Breast epithelium (tissue), 4 donors: ENCODE data around the gene UBE2K. TPM values are rescaled to one million over a fixed set of nuclear protein-coding genes. Genes with fewer than 3 reads are reported as not detected.
"Not testable (repeated sequence)": the region's sequence is repeated elsewhere in the genome, so short reads cannot be mapped to it uniquely, and the experiment has no call there.

Experiments used
- DNase-seq, 2 donors: peaks; one replicate each; pipeline ENCODE4 v3.0.0-alpha.2; 2019; ENCODE audit warnings: low spot score in 2 of 2
- H3K27ac ChIP-seq, 2 donors: fragments of 200-600 bp; sonication (generic) in 1 of 2; one replicate each; pipeline ENCODE4 v1.5.1; 2016 to 2019; ENCODE audit warnings: mild to moderate bottlenecking in 1 of 2
- H3K27me3 ChIP-seq, 2 donors: fragments of 200-600 bp; sonication (generic) in 1 of 2; one replicate each; pipeline versions ENCODE4 v1.5.1 to v1.6.0; 2017 to 2019; ENCODE audit warnings: control low read depth in 1 of 2, mild to moderate bottlenecking in 1 of 2
- H3K36me3 ChIP-seq: fragments of 200-600 bp; one replicate; pipeline ENCODE4 v1.5.1; 2019
- H3K4me1 ChIP-seq, 2 donors: fragments of 200-600 bp; sonication (generic); one replicate each; pipeline ENCODE4 v1.5.1; 2016 to 2019; ENCODE audit warnings: control low read depth in 1 of 2
- H3K4me3 ChIP-seq, 3 donors: fragments of 200-600 bp; sonication (generic); 1 replicate in 2 of 3; 2 replicates in 1 of 3; pipeline ENCODE4 v1.5.1; 2016 to 2019; ENCODE audit warnings: mild to moderate bottlenecking in 3 of 3, moderate library complexity in 2 of 3
- H3K9me3 ChIP-seq, 2 donors: fragments of 200-600 bp; sonication (generic) in 1 of 2; one replicate each; pipeline ENCODE4 v1.5.1; 2016 to 2019; ENCODE audit warnings: control low read depth in 1 of 2
- CTCF ChIP-seq, 3 donors: fragments of 450-650 bp; IDR thresholded peaks; one replicate each; pipeline ENCODE4 v1.5.1; 2016 to 2017; ENCODE audit warnings: antibody characterized with exemption in 3 of 3, mild to moderate bottlenecking in 3 of 3, moderate library complexity in 3 of 3
- POLR2A ChIP-seq: fragments of 450-650 bp; IDR thresholded peaks from one replicate; pipeline ENCODE4 v1.6.1; 2016; ENCODE audit warnings: antibody characterized with exemption, mild to moderate bottlenecking, moderate library complexity
- POLR2AphosphoS5 ChIP-seq, 3 donors: sonication (generic); formaldehyde crosslinking; IDR thresholded peaks; one replicate each; pipeline ENCODE4 v1.6.1; 2017; ENCODE audit warnings: antibody characterized with exemption in 3 of 3
- intact Hi-C: fragments of 100-400 bp; cut with DNase I; formaldehyde crosslinking; loops from one replicate; pipeline ENCODE4 v1.15.1; 2023; ENCODE audit warnings: low total_unique reads
- total RNA-seq, 3 donors: library from RNA; depleted of rRNA; stranded (reverse); fragments of >200 nt; gene quantifications; one replicate each; pipeline ENCODE4 v1.1.0, GENCODE V29; 2016

The UBE2K gene
- total RNA-seq, 3 donors from 2014 or later = 28.5 to 31.0 (median 29.9) TPM

- no peak overlapping the region for H3K27ac ChIP-seq
- H3K9me3 ChIP-seq = no peaks in the 10 kb centered on the region
- H3K4me1 ChIP-seq = no peaks in the 10 kb centered on the region
- intact Hi-C loops = no loop called here
- H3K27me3 ChIP-seq = no peaks in the 10 kb centered on the region
- no peak for DNase-seq
- H3K4me3 ChIP-seq = no peak overlapping the region
- TF ChIP-seq CTCF (IDR thresholded peaks at IDR 0.05) = no peak
- no peak for TF ChIP-seq POLR2A
- no peaks in the 10 kb centered on the region for H3K36me3 ChIP-seq
Measured at GRCh38 chr4:39655211-39655610, 42.7 kb upstream of the UBE2K start.

GRCh38 chr4:39655876-39656275 lies 42.1 kb upstream of the UBE2K start:
- Histone ChIP-seq H3K4me1 (no peaks in the 10 kb centered on the region), H3K27me3 (no peaks in the 10 kb centered on the region), H3K27ac (no peak overlapping the region), H3K4me3 (no peak overlapping the region), H3K36me3 (no peaks in the 10 kb centered on the region), H3K9me3 (no peaks in the 10 kb centered on the region)
- intact Hi-C loops = no loop called here
- TF ChIP-seq CTCF (IDR thresholded peaks at IDR 0.05) (no peak), POLR2A (no peak), POLR2AphosphoS5 (IDR thresholded peaks at IDR 0.05) (peak in 1 of 3 donors; percentile 55)
- no peak for DNase-seq

GRCh38 chr4:39656638-39657037 lies 41.3 kb upstream of the UBE2K start:
- H3K27ac ChIP-seq, H3K36me3 ChIP-seq, H3K27me3 ChIP-seq, H3K4me1 ChIP-seq, DNase-seq, H3K4me3 ChIP-seq, intact Hi-C loops, H3K9me3 ChIP-seq: not testable (repeated sequence)

- no peak overlapping the region for H3K27ac ChIP-seq
- intact Hi-C loops = no loop called here
Measured at GRCh38 chr4:39657465-39657864, 40.5 kb upstream of the UBE2K start.

GRCh38 chr4:39658756-39659155 lies 39.2 kb upstream of the UBE2K start:
- Histone ChIP-seq H3K27ac (no peak overlapping the region), H3K36me3 (no peaks in the 10 kb centered on the region), H3K27me3 (no peaks in the 10 kb centered on the region), H3K4me1 (no peaks in the 10 kb centered on the region), H3K4me3 (no peak overlapping the region), H3K9me3 (no peaks in the 10 kb centered on the region)
- TF ChIP-seq POLR2AphosphoS5 (IDR thresholded peaks at IDR 0.05) (no peak), CTCF (IDR thresholded peaks at IDR 0.05) (no peak), POLR2A (no peak)
- no peak for DNase-seq
- intact Hi-C loops = no loop called here

More at GRCh38 chr4:39657465-39657864, 40.5 kb upstream of the UBE2K start:
- H3K4me1 ChIP-seq = no peaks in the 10 kb centered on the region
- H3K9me3 ChIP-seq = no peaks in the 10 kb centered on the region
- H3K27me3 ChIP-seq = no peaks in the 10 kb centered on the region
- no peaks in the 10 kb centered on the region for H3K36me3 ChIP-seq
- no peak for DNase-seq
- TF ChIP-seq POLR2A (no peak), POLR2AphosphoS5 (IDR thresholded peaks at IDR 0.05) (no peak), CTCF (IDR thresholded peaks at IDR 0.05) (no peak)
- H3K4me3 ChIP-seq = no peak overlapping the region

GRCh38 chr4:39660045-39660444 lies 37.9 kb upstream of the UBE2K start:
- no peak overlapping the region for H3K4me3 ChIP-seq
- H3K36me3 ChIP-seq = no peaks in the 10 kb centered on the region
- no peaks in the 10 kb centered on the region for H3K27me3 ChIP-seq
- H3K4me1 ChIP-seq = no peaks in the 10 kb centered on the region
- no peak overlapping the region for H3K27ac ChIP-seq
- intact Hi-C loops = no loop called here
- TF ChIP-seq CTCF (IDR thresholded peaks at IDR 0.05) = no peak
- no peak for TF ChIP-seq POLR2AphosphoS5 (IDR thresholded peaks at IDR 0.05)
- no peak for TF ChIP-seq POLR2A
- no peak for DNase-seq
- H3K9me3 ChIP-seq = no peaks in the 10 kb centered on the region
